ENCODE results near the gene IRAK2. TPM values are rescaled to one million over a fixed set of nuclear protein-coding genes. Genes with fewer than 3 reads are reported as not detected.

IRAK2 gene
- total and polyA plus RNA-seq, 2 experiments from 2014 or later, result 2.5 to 3.7 TPM

DNA sequence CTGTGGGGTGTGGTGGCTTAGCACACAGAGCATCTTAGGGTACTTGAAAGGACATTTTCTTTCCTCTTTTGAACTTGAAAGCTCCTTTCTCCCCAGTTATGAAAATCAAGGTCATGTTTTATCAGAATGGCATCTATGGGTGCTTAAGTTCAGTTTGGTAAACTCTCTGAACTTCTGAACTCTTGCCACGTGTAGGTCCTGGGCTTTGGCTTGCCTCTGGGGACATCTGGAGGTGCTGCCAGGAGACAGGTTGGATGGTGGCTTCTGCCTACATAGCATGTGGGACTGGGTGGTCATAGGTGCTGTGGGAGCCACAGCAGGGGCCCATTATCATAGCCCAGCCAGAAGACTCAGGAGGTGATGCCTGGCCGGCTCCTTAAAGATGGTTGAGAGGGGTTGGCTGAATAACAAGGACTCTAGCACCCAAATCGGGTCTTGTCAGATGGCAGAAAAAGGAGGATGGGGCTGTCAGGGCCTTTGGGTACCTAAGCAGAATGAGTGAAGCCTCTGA lies 112.5 kb downstream of the IRAK2 start:
- no peaks in the 10 kb centered on the region for H3K9me3 ChIP-seq (ENCODE audit: low read depth)

DNA sequence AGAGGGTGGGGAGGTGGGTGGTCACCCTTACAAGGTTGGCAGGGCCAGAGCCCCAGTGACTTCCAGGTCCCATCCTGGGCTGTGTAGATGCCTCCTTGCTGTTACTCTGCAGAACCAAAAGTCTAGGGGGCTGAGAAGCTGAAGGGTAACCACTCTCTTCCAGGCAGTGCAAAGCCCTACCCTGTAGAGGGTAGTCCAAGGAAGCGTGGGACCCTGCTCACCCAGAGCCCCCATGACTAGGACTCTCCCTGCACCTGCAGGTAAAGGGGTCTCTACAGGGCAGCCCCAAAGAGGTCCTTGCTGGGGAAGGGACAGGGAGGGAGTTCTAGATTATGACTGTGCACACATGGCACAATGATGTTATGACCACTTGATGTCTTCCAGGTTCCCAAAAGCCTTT lies 113.8 kb downstream of the IRAK2 start:
- H3K79me2 ChIP-seq, result peaks cover 32% of the 10 kb centered on the region
- no peak overlapping the region for H3K4me3 ChIP-seq
- no peaks in the 10 kb centered on the region for H3K27me3 ChIP-seq
- no peaks in the 10 kb centered on the region for H3K9me3 ChIP-seq (ENCODE audit: low read depth)
- no peaks in the 10 kb centered on the region for H3K9me2 ChIP-seq (replicated peaks; ENCODE audit: insufficient read depth)
- no peak overlapping the region for H3K4me2 ChIP-seq
- 100% methylated on average over 1 of the region's 1 CpG for WGBS (ENCODE audit: low lambda C conversion rate, missing lambda C conversion rate)
- DNase-seq (ENCODE audit: low spot score), result no peak
- peaks cover 14% of the 10 kb centered on the region for H4K20me1 ChIP-seq (ENCODE audit: insufficient read depth, poor library complexity, severe bottlenecking)
- H3K36me3 ChIP-seq (replicated peaks; ENCODE audit: insufficient read depth, low read depth), result no peaks in the 10 kb centered on the region
- no peaks in the 10 kb centered on the region for H3K4me1 ChIP-seq (ENCODE audit: insufficient read depth)
- H3K27ac ChIP-seq, result no peak overlapping the region
- no peak for TF ChIP-seq EZH2 (IDR thresholded peaks at IDR 0.05; ENCODE audit: borderline replicate concordance)
- no peak for TF ChIP-seq EZH2phosphoT487 (IDR thresholded peaks at IDR 0.05; ENCODE audit: low read depth, severe bottlenecking, unreplicated experiment)
- TF ChIP-seq, protein P1, sequence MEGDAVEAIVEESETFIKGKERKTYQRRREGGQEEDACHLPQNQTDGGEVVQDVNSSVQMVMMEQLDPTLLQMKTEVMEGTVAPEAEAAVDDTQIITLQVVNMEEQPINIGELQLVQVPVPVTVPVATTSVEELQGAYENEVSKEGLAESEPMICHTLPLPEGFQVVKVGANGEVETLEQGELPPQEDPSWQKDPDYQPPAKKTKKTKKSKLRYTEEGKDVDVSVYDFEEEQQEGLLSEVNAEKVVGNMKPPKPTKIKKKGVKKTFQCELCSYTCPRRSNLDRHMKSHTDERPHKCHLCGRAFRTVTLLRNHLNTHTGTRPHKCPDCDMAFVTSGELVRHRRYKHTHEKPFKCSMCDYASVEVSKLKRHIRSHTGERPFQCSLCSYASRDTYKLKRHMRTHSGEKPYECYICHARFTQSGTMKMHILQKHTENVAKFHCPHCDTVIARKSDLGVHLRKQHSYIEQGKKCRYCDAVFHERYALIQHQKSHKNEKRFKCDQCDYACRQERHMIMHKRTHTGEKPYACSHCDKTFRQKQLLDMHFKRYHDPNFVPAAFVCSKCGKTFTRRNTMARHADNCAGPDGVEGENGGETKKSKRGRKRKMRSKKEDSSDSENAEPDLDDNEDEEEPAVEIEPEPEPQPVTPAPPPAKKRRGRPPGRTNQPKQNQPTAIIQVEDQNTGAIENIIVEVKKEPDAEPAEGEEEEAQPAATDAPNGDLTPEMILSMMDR (IDR thresholded peaks at IDR 0.05; ENCODE audit: poor library complexity), result no peak
- H2AFZ ChIP-seq, result no peak overlapping the region

More for the DNA sequence above, 112.5 kb downstream of the IRAK2 start:
- Histone ChIP-seq H3K27me3 (no peaks in the 10 kb centered on the region), H3K4me2 (no peak overlapping the region), H3K4me1 (ENCODE audit: insufficient read depth) (no peaks in the 10 kb centered on the region), H4K20me1 (ENCODE audit: insufficient read depth, poor library complexity, severe bottlenecking) (peaks cover 23% of the 10 kb centered on the region), H3K36me3 (replicated peaks; ENCODE audit: insufficient read depth, low read depth) (no peaks in the 10 kb centered on the region), H3K4me3 (no peak overlapping the region), H3K79me2 (peaks cover 46% of the 10 kb centered on the region), H3K27ac (no peak overlapping the region), H2AFZ (no peak overlapping the region), H3K9me2 (replicated peaks; ENCODE audit: insufficient read depth) (no peaks in the 10 kb centered on the region)
- TF ChIP-seq EZH2 (IDR thresholded peaks at IDR 0.05; ENCODE audit: borderline replicate concordance), result no peak
- TF ChIP-seq, protein P1 (IDR thresholded peaks at IDR 0.05; ENCODE audit: poor library complexity), result no peak
- no peak for TF ChIP-seq EZH2phosphoT487 (IDR thresholded peaks at IDR 0.05; ENCODE audit: low read depth, severe bottlenecking, unreplicated experiment)
- DNase-seq (ENCODE audit: low spot score), result no peak
- 94% methylated on average over 3 of the region's 3 CpGs for WGBS (ENCODE audit: low lambda C conversion rate, missing lambda C conversion rate)

DNA sequence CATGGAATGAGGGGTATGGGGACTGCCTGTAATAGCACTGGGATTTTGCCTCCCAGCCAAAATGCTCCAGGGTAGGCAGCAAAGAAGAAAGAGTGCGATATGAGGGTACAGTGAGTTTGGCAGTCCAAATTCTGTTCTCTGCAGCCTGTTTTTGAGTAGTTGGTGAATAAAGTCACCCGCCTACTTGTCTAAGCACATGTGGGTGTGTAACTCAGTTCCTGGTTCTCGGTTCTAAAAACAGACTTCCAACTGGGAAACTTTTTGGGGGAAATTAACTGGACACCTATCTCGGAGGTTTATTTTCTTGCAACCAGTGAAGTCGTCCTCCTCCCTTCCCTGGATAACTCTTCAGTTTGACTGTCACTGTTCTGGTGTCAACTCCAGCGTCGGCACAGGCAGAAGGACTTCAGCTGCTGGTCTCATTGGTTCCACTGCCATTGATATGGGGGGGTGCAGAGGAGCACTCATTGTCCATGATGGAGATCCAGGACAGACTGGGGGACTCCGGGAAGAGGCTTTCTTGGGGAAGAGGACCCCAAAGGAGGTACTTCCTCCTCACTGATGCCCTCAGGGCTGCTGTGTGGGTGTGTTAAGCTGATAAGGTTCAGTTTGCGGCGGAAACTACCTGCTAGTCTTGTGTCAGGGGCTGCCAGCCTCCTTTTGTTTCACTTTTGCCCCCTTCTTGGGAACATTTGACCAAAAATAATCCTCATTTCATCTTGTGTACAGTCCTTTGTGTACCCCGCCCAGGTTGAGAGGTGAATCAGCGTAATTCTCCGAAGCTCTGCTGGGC lies 114.9 kb downstream of the IRAK2 start:
- DNase-seq (ENCODE audit: low spot score), result no peak
- Histone ChIP-seq H4K20me1 (ENCODE audit: insufficient read depth, poor library complexity, severe bottlenecking) (peaks cover 5% of the 10 kb centered on the region), H3K9me2 (replicated peaks; ENCODE audit: insufficient read depth) (no peaks in the 10 kb centered on the region), H3K27ac (no peak overlapping the region), H3K4me3 (no peak overlapping the region), H3K4me1 (ENCODE audit: insufficient read depth) (no peaks in the 10 kb centered on the region), H3K36me3 (replicated peaks; ENCODE audit: insufficient read depth, low read depth) (no peaks in the 10 kb centered on the region), H3K79me2 (peaks cover 22% of the 10 kb centered on the region), H3K9me3 (ENCODE audit: low read depth) (no peaks in the 10 kb centered on the region), H2AFZ (no peak overlapping the region), H3K27me3 (no peaks in the 10 kb centered on the region), H3K4me2 (no peak overlapping the region)
- TF ChIP-seq, protein P1 (IDR thresholded peaks at IDR 0.05; ENCODE audit: poor library complexity), result no peak
- WGBS (ENCODE audit: low lambda C conversion rate, missing lambda C conversion rate), result 96% methylated on average over 13 of the region's 13 CpGs
